Brain microvascular endothelial cell (primary cell): Measurements from ENCODE around the gene CHN2.

Source experiments
- DNase-seq: peaks from one replicate; pipeline ENCODE4 v3.0.0-alpha.2; 2020
- H3K27ac ChIP-seq: fragments of 250-450 bp; sonication (Bioruptor Pico); 2 replicates; pipeline ENCODE4 v1.5.1; 2020; ENCODE audit warnings: mild to moderate bottlenecking, moderate library complexity
- H3K27me3 ChIP-seq: fragments of 250-450 bp; sonication (Bioruptor Pico); replicated peaks from 2 replicates; pipeline ENCODE4 v1.5.1; 2020; ENCODE audit warnings: mild to moderate bottlenecking
- H3K36me3 ChIP-seq: fragments of 250-450 bp; sonication (Bioruptor Pico); replicated peaks from 2 replicates; pipeline ENCODE4 v1.5.1; 2020; ENCODE audit warnings: mild to moderate bottlenecking
- H3K4me3 ChIP-seq: 2 replicates; pipeline ENCODE4 v1.5.1; 2011; ENCODE audit warnings: low read depth, mild to moderate bottlenecking, control low read depth, low read length, moderate library complexity
- in situ Hi-C: cut with HindIII; loops from 2 replicates; pipeline ENCODE4 v1.10.0; 2017; ENCODE audit warnings: low sequenced_read_pairs, low pct_ligation_motif_present
- TF ChIP-seq, protein P1 (sequence below): IDR thresholded peaks from 2 replicates; pipeline ENCODE4 v1.5.1; 2011; ENCODE audit warnings: low read depth, mild to moderate bottlenecking, moderate library complexity, low read length, control low read depth, inconsistent platforms; ENCODE audit errors: missing control alignments

The CHN2 gene

DNA sequence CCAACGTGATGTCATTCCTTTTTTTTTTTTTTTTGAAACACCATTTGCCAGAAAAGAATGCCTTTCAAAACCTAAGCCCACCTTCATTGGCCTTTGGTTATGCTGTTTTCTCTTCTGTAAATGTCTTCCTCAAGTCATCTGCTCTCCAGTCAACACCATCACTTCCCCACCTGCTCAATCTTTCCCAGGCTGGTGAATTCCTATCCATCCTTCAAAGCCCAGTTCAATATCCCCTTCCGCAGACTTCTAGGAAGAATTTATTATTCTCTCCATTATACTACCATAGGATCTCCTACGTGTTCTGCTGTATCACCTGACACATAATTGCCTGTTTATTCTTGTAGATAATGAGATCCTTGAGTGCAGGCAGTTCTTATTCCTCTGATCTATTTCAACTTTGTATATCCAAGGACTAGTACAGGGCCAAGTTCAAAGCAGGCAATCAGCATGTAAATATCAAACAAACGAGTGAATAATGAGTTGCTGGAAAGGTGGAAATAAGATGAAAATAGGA lies 295.6 kb downstream of the CHN2 start:
- no peak overlapping the region for H3K4me3 ChIP-seq
- in situ Hi-C loops, result no loop called here
- H3K27ac ChIP-seq, result peak overlapping the region; percentile 84
- no peak for DNase-seq
- no peaks in the 10 kb centered on the region for H3K27me3 ChIP-seq
- no peaks in the 10 kb centered on the region for H3K36me3 ChIP-seq
- TF ChIP-seq, protein P1, sequence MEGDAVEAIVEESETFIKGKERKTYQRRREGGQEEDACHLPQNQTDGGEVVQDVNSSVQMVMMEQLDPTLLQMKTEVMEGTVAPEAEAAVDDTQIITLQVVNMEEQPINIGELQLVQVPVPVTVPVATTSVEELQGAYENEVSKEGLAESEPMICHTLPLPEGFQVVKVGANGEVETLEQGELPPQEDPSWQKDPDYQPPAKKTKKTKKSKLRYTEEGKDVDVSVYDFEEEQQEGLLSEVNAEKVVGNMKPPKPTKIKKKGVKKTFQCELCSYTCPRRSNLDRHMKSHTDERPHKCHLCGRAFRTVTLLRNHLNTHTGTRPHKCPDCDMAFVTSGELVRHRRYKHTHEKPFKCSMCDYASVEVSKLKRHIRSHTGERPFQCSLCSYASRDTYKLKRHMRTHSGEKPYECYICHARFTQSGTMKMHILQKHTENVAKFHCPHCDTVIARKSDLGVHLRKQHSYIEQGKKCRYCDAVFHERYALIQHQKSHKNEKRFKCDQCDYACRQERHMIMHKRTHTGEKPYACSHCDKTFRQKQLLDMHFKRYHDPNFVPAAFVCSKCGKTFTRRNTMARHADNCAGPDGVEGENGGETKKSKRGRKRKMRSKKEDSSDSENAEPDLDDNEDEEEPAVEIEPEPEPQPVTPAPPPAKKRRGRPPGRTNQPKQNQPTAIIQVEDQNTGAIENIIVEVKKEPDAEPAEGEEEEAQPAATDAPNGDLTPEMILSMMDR, result no peak

DNA sequence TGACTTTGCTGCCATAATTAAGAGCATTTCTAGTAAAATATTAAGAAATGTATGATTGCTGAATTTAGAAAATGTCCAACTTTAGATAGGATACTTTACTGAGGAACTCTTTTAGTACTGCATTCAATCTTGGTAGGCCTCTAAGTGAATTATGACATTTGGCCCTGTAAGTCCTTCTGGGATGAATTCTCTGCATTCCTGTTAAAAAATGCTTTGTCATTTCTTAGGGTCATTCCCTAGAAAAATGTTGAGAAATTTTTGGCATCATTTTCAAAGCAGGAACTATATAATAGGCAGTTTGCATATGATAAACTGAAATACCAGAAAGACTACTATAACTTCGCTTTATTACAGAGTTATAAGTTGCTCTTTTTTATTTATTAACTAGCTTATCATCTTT lies 299.8 kb downstream of the CHN2 start:
- no peak for DNase-seq
- TF ChIP-seq, protein P1, result no peak

GRCh38 chr7:29495653-29496052 lies 301.1 kb downstream of the CHN2 start:
- in situ Hi-C loops, result no loop called here
- DNase-seq, result no peak
- H3K4me3 ChIP-seq, result no peak overlapping the region
- no peak overlapping the region for H3K27ac ChIP-seq
- TF ChIP-seq, protein P1, result no peak
- no peaks in the 10 kb centered on the region for H3K27me3 ChIP-seq
- no peaks in the 10 kb centered on the region for H3K36me3 ChIP-seq

More for the DNA sequence above, 299.8 kb downstream of the CHN2 start:
- in situ Hi-C loops, result no loop called here
- Histone ChIP-seq H3K27ac (no peak overlapping the region), H3K27me3 (no peaks in the 10 kb centered on the region), H3K36me3 (no peaks in the 10 kb centered on the region), H3K4me3 (no peak overlapping the region)

DNA sequence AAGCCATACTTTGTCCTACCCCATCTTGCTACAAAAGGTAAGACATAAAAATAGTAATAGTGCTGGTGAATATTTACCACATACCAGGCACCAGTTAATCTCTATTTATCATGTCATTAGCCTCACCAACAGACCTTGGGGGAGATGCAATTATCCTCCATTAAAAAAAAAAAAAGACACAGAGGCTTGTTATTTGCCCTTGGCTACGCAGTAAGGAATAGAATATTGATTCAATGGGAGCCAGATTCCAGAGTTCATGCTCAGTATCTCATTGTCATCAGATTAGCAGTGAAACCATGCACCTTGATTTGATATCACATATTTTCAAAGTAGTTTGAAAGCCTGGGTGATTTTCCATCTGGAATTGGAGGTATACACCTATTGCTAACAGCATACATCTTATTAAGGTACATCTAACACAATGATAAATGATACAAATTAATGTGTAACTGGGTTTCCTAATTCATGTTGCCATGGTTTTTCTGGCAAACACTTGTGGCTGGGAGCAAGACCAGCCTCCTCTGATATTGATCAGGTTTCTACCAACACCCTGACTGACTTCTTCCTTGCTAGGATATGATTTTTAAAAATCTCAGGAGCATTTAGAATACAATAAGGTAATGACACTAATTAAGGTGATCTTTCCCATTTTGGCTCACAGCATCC lies 301.9 kb downstream of the CHN2 start:
- TF ChIP-seq, protein P1, result no peak
- in situ Hi-C loops, result no loop called here
- Histone ChIP-seq H3K36me3 (no peaks in the 10 kb centered on the region), H3K4me3 (no peak overlapping the region), H3K27ac (no peak overlapping the region), H3K27me3 (no peaks in the 10 kb centered on the region)
- no peak for DNase-seq

DNA sequence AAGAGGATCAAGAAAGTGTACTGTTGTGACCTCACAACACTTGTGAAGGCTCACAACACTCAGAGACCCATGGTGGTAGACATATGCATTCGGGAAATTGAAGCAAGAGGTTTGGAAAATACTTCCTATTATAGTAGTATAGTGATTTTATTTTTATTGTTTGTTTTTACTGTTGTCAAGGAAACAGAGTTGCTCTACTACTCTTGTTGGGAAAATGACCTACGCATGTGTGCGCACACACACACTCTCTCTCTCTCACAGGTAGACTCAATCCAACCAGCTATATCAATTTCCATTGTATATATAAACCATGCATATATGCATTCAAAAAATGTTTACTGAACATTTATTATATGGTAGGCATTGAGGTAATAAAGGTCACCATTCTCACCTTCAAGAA lies 305.4 kb downstream of the CHN2 start:
- Histone ChIP-seq H3K4me3 (no peak overlapping the region), H3K27ac (no peak overlapping the region), H3K36me3 (no peaks in the 10 kb centered on the region), H3K27me3 (no peaks in the 10 kb centered on the region)
- TF ChIP-seq, protein P1, result no peak
- no peak for DNase-seq
- in situ Hi-C loops, result no loop called here

- H3K27ac ChIP-seq, result no peak overlapping the region
- TF ChIP-seq, protein P1, result no peak
- DNase-seq, result no peak
- no peaks in the 10 kb centered on the region for H3K27me3 ChIP-seq
- H3K4me3 ChIP-seq, result no peak overlapping the region
- in situ Hi-C loops, result no loop called here
- H3K36me3 ChIP-seq, result no peaks in the 10 kb centered on the region
These were observed 306.1 kb downstream of the CHN2 start for GRCh38 chr7:29500719-29501118.
